Lower lobe of right lung (tissue), 2 donors: Measurements from ENCODE around the gene MYBPHL. TPM values are rescaled to one million over a fixed set of nuclear protein-coding genes. Genes with fewer than 3 reads are reported as not detected.
"Not testable (repeated sequence)": the region's sequence is repeated elsewhere in the genome, so short reads cannot be mapped to it uniquely, and the experiment has no call there.

Source experiments
- ATAC-seq, 2 donors: fragments of 200-7000 bp; cut with Tn5 transposase; one replicate each; pipeline ENCODE4 v1.9.1; 2020 to 2022; ENCODE audit warnings: mild to moderate bottlenecking in 2 of 2, moderate library complexity in 2 of 2
- DNase-seq: peaks from one replicate; pipeline ENCODE4 v3.0.0-alpha.2; 2020
- H3K27ac ChIP-seq: fragments of 200-600 bp; one replicate; pipeline ENCODE4 v1.8.0; 2022
- H3K27me3 ChIP-seq: fragments of 200-600 bp; one replicate; pipeline ENCODE4 v1.8.0; 2022; ENCODE audit warnings: low read depth
- H3K36me3 ChIP-seq: fragments of 200-600 bp; one replicate; pipeline ENCODE4 v1.8.0; 2022; ENCODE audit warnings: mild to moderate bottlenecking
- H3K4me1 ChIP-seq: fragments of 200-600 bp; one replicate; pipeline ENCODE4 v1.8.0; 2022
- H3K4me3 ChIP-seq: fragments of 200-600 bp; one replicate; pipeline ENCODE4 v1.8.0; 2022; ENCODE audit warnings: mild to moderate bottlenecking
- H3K9me3 ChIP-seq: fragments of 200-600 bp; one replicate; pipeline ENCODE4 v1.8.0; 2022
- intact Hi-C: fragments of 100-400 bp; cut with DNase I; formaldehyde crosslinking; loops from one replicate; pipeline ENCODE4 v1.11.0; 2022
- total RNA-seq: library from RNA; stranded (reverse); fragmentation: NEBNext Ultra II Directional; extraction: Animal tissue kit (Norgen Biotek cat#: 25700); gene quantifications from one replicate; pipeline ENCODE4 v1.2.1, GENCODE V29; 2021
- TF ChIP-seq, protein P1 (sequence below): fragments of 200-600 bp; IDR thresholded peaks from one replicate; pipeline ENCODE4 v1.8.0; 2022; ENCODE audit warnings: antibody characterized with exemption, mild to moderate bottlenecking
- donor health status: DM: no; HTN: yes; CAD: no; lungs with severe emphysema.

MYBPHL gene
- total RNA-seq, 1 donor from 2014 or later, result 2.8 TPM

DNA sequence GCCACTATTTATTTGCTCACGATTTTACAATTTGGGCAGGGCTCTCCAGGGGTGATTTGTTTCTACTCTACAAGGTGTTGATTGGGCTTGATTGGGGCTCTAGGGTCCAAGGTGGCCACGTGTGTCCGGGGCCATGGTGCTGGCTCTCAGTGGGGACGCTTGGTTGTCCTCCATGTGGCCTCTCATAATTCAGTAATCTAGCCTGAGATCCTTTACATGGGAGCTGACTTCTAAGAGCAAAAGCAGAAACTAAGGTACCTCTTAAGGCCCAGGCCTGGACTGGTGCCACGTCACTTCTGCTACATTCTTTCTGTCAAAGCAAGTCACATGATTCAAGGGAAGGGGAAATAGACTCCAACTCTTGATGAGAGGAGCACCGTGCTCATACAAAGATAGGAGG lies 15.8 kb downstream of the MYBPHL start:
- peak; percentile 66 to 75 for ATAC-seq
- Histone ChIP-seq H3K4me1 (no peaks in the 10 kb centered on the region), H3K36me3 (no peaks in the 10 kb centered on the region), H3K27me3 (no peaks in the 10 kb centered on the region), H3K9me3 (no peaks in the 10 kb centered on the region), H3K27ac (no peak overlapping the region), H3K4me3 (no peak overlapping the region)
- intact Hi-C loops, result no loop called here
- TF ChIP-seq, protein P1, sequence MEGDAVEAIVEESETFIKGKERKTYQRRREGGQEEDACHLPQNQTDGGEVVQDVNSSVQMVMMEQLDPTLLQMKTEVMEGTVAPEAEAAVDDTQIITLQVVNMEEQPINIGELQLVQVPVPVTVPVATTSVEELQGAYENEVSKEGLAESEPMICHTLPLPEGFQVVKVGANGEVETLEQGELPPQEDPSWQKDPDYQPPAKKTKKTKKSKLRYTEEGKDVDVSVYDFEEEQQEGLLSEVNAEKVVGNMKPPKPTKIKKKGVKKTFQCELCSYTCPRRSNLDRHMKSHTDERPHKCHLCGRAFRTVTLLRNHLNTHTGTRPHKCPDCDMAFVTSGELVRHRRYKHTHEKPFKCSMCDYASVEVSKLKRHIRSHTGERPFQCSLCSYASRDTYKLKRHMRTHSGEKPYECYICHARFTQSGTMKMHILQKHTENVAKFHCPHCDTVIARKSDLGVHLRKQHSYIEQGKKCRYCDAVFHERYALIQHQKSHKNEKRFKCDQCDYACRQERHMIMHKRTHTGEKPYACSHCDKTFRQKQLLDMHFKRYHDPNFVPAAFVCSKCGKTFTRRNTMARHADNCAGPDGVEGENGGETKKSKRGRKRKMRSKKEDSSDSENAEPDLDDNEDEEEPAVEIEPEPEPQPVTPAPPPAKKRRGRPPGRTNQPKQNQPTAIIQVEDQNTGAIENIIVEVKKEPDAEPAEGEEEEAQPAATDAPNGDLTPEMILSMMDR, result no peak
- DNase-seq, result peak; percentile 83

DNA sequence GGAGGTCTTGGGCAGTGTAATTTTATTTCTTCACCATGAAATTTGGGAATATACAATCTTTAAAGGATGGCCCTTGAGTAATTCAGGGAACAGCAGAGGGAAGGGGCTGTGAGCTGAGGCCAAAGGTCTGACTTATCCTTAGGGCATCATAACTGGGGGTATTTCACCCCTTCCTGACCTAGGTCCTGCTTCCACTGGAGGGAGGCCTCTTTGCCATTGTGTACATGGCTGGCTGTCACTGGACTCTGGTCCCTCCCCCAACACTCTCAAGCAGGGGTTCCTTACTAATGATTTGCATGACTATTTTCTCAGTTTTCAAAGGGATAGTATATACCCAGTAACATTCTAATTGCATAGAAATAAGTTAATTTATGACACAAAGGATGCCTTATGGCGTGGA lies 16.7 kb downstream of the MYBPHL start:
- TF ChIP-seq, protein P1, result no peak
- Histone ChIP-seq H3K27me3 (no peaks in the 10 kb centered on the region), H3K4me3 (no peak overlapping the region), H3K36me3 (no peaks in the 10 kb centered on the region), H3K27ac (no peak overlapping the region), H3K4me1 (no peaks in the 10 kb centered on the region), H3K9me3 (no peaks in the 10 kb centered on the region)
- DNase-seq (no peak), ATAC-seq (no peak)
- intact Hi-C loops, result no loop called here

DNA sequence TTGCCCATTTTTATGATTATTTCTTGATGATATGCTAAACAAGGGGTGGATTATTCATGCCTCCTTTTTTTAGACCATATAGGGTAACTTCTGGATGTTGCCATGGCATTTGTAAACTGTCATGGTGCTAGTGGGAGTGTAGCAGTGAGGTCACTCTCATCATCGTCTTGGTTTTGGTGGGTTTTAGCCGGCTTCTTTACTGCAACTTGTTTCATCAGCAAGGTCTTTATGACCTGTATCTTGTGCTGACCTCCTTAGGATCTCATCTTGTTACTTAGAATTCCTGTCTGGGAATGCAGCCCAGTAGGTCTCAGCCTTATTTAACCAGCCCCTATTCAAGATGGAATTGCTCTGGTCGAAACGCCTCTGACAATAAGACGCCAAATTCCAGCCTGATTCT lies 20.0 kb downstream of the MYBPHL start:
- H3K4me1 ChIP-seq, result peaks cover 22% of the 10 kb centered on the region
- intact Hi-C loops, DNase-seq, H3K9me3 ChIP-seq, H3K27ac ChIP-seq, H3K36me3 ChIP-seq, ATAC-seq, H3K4me3 ChIP-seq, H3K27me3 ChIP-seq: not testable (repeated sequence)

DNA sequence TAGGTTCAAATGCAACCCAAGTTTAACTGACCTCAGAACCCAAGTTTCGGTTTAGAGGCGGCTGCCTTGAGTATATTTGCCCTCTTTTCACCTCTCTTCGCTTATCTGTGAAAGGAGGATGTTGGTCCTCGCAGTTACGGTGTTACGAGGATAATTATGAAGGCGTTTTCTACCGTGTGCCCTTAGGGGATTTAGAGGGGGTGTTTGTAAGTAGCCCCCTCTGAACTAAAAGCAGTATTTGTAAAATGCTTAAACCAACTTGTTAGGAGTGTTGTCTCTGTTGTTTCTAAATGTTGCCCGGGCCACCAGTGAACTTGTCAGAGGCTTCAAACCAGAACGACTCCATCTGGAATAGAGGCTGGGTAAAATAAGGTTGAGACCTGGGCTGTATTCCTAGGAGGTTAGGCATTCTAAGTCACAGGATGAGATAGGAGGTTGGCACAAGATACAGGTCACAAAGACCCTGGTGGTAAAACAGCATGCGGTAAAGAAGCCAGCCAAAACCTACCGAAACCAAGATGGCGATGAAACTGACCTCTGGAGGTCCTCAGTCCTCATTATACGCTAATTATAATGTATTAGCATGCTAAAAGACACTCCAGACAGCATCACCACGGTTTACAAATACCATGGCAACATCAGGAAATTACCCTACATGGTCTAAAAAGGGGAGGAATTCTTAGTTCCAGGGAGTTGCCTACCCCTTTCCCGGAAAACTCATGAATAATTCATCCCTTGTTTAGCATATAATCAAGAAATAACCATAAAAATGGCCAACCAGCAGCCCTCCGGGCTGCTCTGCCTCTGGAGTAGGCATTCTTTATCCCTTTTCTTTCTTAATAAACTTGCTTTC lies 22.8 kb downstream of the MYBPHL start:
- H3K36me3 ChIP-seq, result no peaks in the 10 kb centered on the region
- peaks cover 27% of the 10 kb centered on the region for H3K4me1 ChIP-seq
- intact Hi-C loops, result no loop called here
- H3K27me3 ChIP-seq, result no peaks in the 10 kb centered on the region
- DNase-seq (no peak), ATAC-seq (peak; percentile 1 to 27)
- peak overlapping the region; percentile 91 for H3K27ac ChIP-seq
- peak overlapping the region; percentile 77 for H3K4me3 ChIP-seq
- TF ChIP-seq, protein P1, result no peak
- H3K9me3 ChIP-seq, result no peaks in the 10 kb centered on the region

DNA sequence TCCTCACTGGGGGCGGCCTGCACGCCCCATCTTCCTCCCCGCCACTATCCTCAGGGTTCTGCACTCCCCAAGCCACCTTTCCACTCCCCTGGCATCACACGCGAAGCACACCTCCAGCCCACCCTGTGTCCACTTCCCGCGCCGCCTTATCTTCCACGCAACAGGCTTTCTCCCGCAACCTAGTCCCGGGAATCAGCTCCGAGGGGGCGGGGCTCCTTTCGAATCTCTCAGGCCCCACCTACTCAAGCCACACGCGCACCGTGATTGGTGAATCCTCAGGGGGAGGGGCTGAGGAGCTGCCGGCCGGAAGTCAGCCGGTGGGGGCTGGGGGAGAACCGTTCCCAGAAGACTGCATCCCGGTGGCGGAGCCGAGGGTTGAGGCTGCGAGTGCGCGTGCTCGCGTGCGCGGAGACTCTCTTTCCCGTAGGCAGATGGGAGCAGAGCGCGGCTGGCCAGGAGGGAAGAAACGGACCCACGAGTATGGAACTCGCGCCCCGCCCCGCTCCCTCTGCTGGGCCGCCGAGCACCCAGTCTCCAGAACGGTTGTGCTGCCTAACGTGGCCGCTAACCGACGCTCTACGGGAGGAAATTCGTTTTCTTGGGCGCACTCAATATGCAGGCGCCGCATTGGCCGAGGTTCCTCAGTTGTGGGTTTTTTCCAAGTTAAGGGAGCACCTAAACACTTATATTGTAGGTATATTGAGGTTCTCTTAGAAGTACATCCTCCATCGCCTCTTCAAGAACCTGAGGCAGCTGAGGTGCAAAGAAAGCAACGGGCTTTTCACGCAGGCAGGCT lies 23.7 kb downstream of the MYBPHL start, which contains the start of gene PSRC1:
Gene PSRC1 (minus strand): TSS at position 194 of the 796 bp plus-strand sequence.
- ATAC-seq (peak; percentile 99), DNase-seq (peak; percentile 96)
- peak within 1 kb of the TSS; percentile 91 for H3K27ac ChIP-seq
- peaks cover 27% of the 10 kb centered on the region for H3K4me1 ChIP-seq
- H3K4me3 ChIP-seq, result peak within 1 kb of the TSS; percentile 77
- TF ChIP-seq, protein P1, result peak; percentile 51
- no peaks in the 10 kb centered on the region for H3K36me3 ChIP-seq
- H3K9me3 ChIP-seq, result no peaks in the 10 kb centered on the region
- H3K27me3 ChIP-seq, result no peaks in the 10 kb centered on the region
- intact Hi-C loops, result no loop called here
